Measurements from ENCODE around the gene CLNS1A. TPM values are rescaled to one million over a fixed set of nuclear protein-coding genes. Genes with fewer than 3 reads are reported as not detected.
A peak's percentile ranks its signal among the peaks of the same experiment; 100 is the strongest.
"Not testable (repeated sequence)": the region's sequence is repeated elsewhere in the genome, so short reads cannot be mapped to it uniquely, and the experiment has no call there.

CLNS1A gene
- polyA plus RNA-seq, 3 donors: 53.1 to 140 (median 139) TPM

DNA sequence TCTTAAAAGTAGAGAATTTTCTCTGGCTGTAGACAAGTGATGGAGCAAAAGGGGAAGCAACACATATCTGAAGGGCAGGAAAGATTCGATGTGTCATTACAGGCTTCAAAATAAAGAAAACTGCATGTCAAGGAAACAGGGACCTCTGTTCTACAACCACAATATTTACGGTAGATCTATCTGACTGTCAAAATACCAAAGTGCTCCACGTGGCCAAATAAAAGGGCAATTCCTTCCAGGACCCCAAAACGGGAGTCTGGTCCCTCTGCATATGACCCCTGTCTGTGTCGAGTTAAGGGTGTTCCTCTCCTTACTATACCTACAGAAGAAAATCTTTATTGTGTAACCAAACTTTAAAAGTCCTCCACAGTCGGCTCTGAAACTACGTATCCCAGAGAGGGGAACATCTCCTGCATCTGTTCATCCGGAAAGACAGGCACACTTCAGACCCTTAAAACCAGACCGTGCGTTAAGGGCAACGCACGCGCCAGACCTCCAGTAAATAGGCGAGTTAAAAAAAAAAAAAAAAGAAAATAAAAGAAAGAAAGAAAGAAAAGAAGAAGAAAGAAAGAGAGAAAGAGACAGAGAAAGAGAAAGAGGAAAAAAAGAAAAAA is 756 bp downstream of the CLNS1A start:
- TF ChIP-seq, protein P1, sequence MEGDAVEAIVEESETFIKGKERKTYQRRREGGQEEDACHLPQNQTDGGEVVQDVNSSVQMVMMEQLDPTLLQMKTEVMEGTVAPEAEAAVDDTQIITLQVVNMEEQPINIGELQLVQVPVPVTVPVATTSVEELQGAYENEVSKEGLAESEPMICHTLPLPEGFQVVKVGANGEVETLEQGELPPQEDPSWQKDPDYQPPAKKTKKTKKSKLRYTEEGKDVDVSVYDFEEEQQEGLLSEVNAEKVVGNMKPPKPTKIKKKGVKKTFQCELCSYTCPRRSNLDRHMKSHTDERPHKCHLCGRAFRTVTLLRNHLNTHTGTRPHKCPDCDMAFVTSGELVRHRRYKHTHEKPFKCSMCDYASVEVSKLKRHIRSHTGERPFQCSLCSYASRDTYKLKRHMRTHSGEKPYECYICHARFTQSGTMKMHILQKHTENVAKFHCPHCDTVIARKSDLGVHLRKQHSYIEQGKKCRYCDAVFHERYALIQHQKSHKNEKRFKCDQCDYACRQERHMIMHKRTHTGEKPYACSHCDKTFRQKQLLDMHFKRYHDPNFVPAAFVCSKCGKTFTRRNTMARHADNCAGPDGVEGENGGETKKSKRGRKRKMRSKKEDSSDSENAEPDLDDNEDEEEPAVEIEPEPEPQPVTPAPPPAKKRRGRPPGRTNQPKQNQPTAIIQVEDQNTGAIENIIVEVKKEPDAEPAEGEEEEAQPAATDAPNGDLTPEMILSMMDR (IDR thresholded peaks at IDR 0.05): no peak
- H3K9me3 Mint-ChIP-seq: peaks cover 4 to 19% (median 14%) of the 10 kb centered on the region in 7 donors
- Histone ChIP-seq H3K36me3 (replicated peaks in 1 of 2; ENCODE audit: control insufficient read depth in 1 of 2, insufficient read depth in 2 of 2, low read length in 2 of 2) (peaks cover 0 to 4% of the 10 kb centered on the region in 2 donors), H3K9ac (ENCODE audit: insufficient read depth, low read length, poor library complexity, severe bottlenecking) (peak overlapping the region; percentile 78), H3K27ac (ENCODE audit: low read depth in 1 of 2, low read length in 2 of 2) (peak overlapping the region; percentile 59 to 85), H3K9me3 (replicated peaks in 1 of 2; ENCODE audit: control insufficient read depth in 1 of 2, insufficient read depth in 1 of 2, low read length in 2 of 2) (peaks cover 4 to 7% of the 10 kb centered on the region in 2 donors), H3K4me1 (ENCODE audit: control insufficient read depth in 1 of 2, insufficient read depth in 2 of 2, low read length in 2 of 2) (peaks cover 44 to 55% of the 10 kb centered on the region in 2 donors), H3K4me3 (replicated peaks in 1 of 3; ENCODE audit: low read depth in 2 of 3, low read length in 3 of 3) (peak overlapping the region; percentile 61 to 90 (median 66)), H3K4me2 (replicated peaks; ENCODE audit: extremely low read depth, low read length, poor library complexity, severe bottlenecking) (peak overlapping the region; percentile 96), H3K79me2 (ENCODE audit: insufficient read depth, low read length) (peaks cover 56% of the 10 kb centered on the region), H3K27me3 (ENCODE audit: control insufficient read depth in 2 of 2, insufficient read depth in 2 of 2, low read length in 2 of 2) (no peaks in the 10 kb centered on the region), H4K20me1 (ENCODE audit: insufficient read depth, low read length) (peaks cover 17% of the 10 kb centered on the region), H2AFZ (ENCODE audit: insufficient read depth, low read depth, low read length, poor library complexity, severe bottlenecking) (peak overlapping the region; percentile 90)
- H3K27ac Mint-ChIP-seq: peak overlapping the region; percentile 88 to 97 (median 94)
- DNase-seq: peak; percentile 20 to 41 (median 40)
- H3K4me3 Mint-ChIP-seq: peak overlapping the region; percentile 89 to 96
- no CpG with 5 or more reads among the region's 14 CpGs for WGBS (ENCODE audit: insufficient coverage)
- H3K36me3 Mint-ChIP-seq: peaks cover 2 to 5% of the 10 kb centered on the region in 2 donors
- peaks cover 41% of the 10 kb centered on the region for H3K4me1 Mint-ChIP-seq
- intact Hi-C loops (cut with micrococcal nuclease): no loop called here
- H3K27me3 Mint-ChIP-seq (ENCODE audit: low read depth in 3 of 3): peaks cover 0 to 3% (median 0%) of the 10 kb centered on the region in 3 donors

DNA sequence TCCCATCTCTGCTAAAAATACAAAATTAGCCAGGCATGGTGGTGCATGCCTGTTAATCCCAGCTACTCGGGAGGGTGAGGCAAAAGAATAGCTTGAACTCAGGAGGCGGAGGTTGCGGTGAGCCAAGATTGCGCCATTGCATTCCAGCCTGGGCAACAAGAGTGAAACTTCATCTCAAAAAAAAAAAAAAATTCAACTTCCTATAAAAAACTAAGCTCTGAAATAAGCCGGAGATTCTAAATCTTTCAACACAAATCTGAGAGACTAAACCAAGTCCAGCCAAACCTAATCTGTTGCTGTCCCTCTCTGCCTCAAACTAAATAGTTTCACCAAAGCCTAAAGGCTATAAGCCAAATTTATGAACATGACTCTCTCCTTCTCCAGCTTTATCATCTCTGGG is 3.7 kb downstream of the CLNS1A start:
- peaks cover 49% of the 10 kb centered on the region for H3K4me1 Mint-ChIP-seq
- Histone ChIP-seq H3K27ac (ENCODE audit: low read depth in 1 of 2, low read length in 2 of 2) (peak overlapping the region; percentile 65 to 70), H2AFZ (ENCODE audit: insufficient read depth, low read depth, low read length, poor library complexity, severe bottlenecking) (peak overlapping the region; percentile 18), H3K4me1 (ENCODE audit: control insufficient read depth in 1 of 2, insufficient read depth in 2 of 2, low read length in 2 of 2) (peaks cover 51 to 64% of the 10 kb centered on the region in 2 donors), H3K36me3 (replicated peaks in 1 of 2; ENCODE audit: control insufficient read depth in 1 of 2, insufficient read depth in 2 of 2, low read length in 2 of 2) (peaks cover 4 to 18% of the 10 kb centered on the region in 2 donors), H3K4me3 (replicated peaks in 1 of 3; ENCODE audit: low read depth in 2 of 3, low read length in 3 of 3) (peak overlapping the region; percentile 5 to 52 (median 24)), H3K79me2 (ENCODE audit: insufficient read depth, low read length) (peaks cover 85% of the 10 kb centered on the region), H4K20me1 (ENCODE audit: insufficient read depth, low read length) (peaks cover 17% of the 10 kb centered on the region), H3K4me2 (replicated peaks; ENCODE audit: extremely low read depth, low read length, poor library complexity, severe bottlenecking) (peak overlapping the region; percentile 69)
- 0% methylated on average over 2 of the region's 5 CpGs for WGBS (ENCODE audit: insufficient coverage)
- intact Hi-C loops (cut with micrococcal nuclease); H3K9me3 ChIP-seq (replicated peaks in 1 of 2; ENCODE audit: control insufficient read depth in 1 of 2, insufficient read depth in 1 of 2, low read length in 2 of 2); H3K9ac ChIP-seq (ENCODE audit: insufficient read depth, low read length, poor library complexity, severe bottlenecking); H3K27me3 Mint-ChIP-seq (ENCODE audit: low read depth in 3 of 3); H3K27me3 ChIP-seq (ENCODE audit: control insufficient read depth in 2 of 2, insufficient read depth in 2 of 2, low read length in 2 of 2); H3K9me3 Mint-ChIP-seq: not testable (repeated sequence)
- H3K36me3 Mint-ChIP-seq: peaks cover 9 to 17% of the 10 kb centered on the region in 2 donors
- H3K27ac Mint-ChIP-seq: peak overlapping the region; percentile 90 to 93 (median 91)
- H3K4me3 Mint-ChIP-seq: peak overlapping the region; percentile 52 to 87
- DNase-seq: peak; percentile 23 to 52 (median 32)

Data from CD14-positive monocyte (primary cell).